Kidney (tissue), 14 donors: ENCODE results near the gene PTBP3. TPM values are rescaled to one million over a fixed set of nuclear protein-coding genes. Genes with fewer than 3 reads are reported as not detected.

Source experiments
- DNase-seq, 5 donors: peaks; one replicate each; pipeline ENCODE4 v3.0.0-alpha.2; 2013 to 2020
- FAIRE-seq: peaks from 2 replicates; lab custom pipeline; 2012; peaks lifted over from hg19 to GRCh38; lab: Jason Lieb, UNC
- H3K27ac ChIP-seq, 2 donors: one replicate each; pipeline ENCODE4 v1.7.0; 2013; ENCODE audit warnings: low read depth in 2 of 2, low read length in 2 of 2, inconsistent platforms in 1 of 2
- H3K27me3 ChIP-seq: one replicate; pipeline ENCODE4 v1.7.1; 2013; ENCODE audit warnings: low read length, inconsistent platforms; ENCODE audit not compliant: control insufficient read depth, insufficient read depth
- H3K36me3 ChIP-seq, 3 donors: one replicate each; pipeline versions ENCODE4 v1.7.0 to v1.7.1; 2013; ENCODE audit warnings: low read length in 3 of 3, control low read depth in 1 of 3, inconsistent platforms in 1 of 3; ENCODE audit not compliant: insufficient read depth in 3 of 3, control insufficient read depth in 2 of 3
- H3K4me1 ChIP-seq, 3 donors: one replicate each; pipeline versions ENCODE4 v1.7.0 to v1.7.1; 2013; ENCODE audit warnings: low read length in 3 of 3, inconsistent platforms in 1 of 3, low read depth in 1 of 3; ENCODE audit not compliant: control insufficient read depth in 2 of 3, insufficient read depth in 2 of 3
- H3K4me3 ChIP-seq, 3 donors: one replicate each; pipeline versions ENCODE4 v1.7.0 to v1.8.1; 2013; ENCODE audit warnings: low read length in 3 of 3, control low read depth in 1 of 3, inconsistent platforms in 1 of 3
- H3K9ac ChIP-seq, 3 donors: one replicate each; pipeline versions ENCODE4 v1.7.0 to v1.7.1; 2013; ENCODE audit warnings: low read length in 3 of 3, control low read depth in 1 of 3, inconsistent platforms in 1 of 3
- H3K9me3 ChIP-seq, 3 donors: one replicate each; pipeline versions ENCODE4 v1.7.0 to v1.7.1; 2013; ENCODE audit warnings: low read length in 3 of 3, control low read depth in 1 of 3, inconsistent platforms in 1 of 3; ENCODE audit not compliant: control insufficient read depth in 2 of 3, insufficient read depth in 1 of 3
- CTCF ChIP-seq: IDR thresholded peaks from 3 replicates; pipeline ENCODE4 v1.5.1; 2012; ENCODE audit warnings: mild to moderate bottlenecking, moderate library complexity, borderline replicate concordance; ENCODE audit not compliant: insufficient read depth; ENCODE audit errors: extremely low read depth
- intact Hi-C: fragments of 100-400 bp; cut with DNase I; formaldehyde crosslinking; loops from one replicate; pipeline ENCODE4 v1.11.1; 2022
- polyA plus RNA-seq: library from polyadenylated mRNA; stranded (reverse); fragments of 350-450 nt; fragmentation: Illumina TruSeq; extraction: RNeasy Lipid Tissue Mini Kit (QIAGEN cat#74804); gene quantifications from one replicate; pipeline ENCODE4 v1.2.3, GENCODE V29; 2014; ENCODE audit warnings: low read depth, low replicate concordance; ENCODE audit not compliant: insufficient read depth
- total RNA-seq: library from RNA; stranded (reverse); fragmentation: NEBNext Ultra II Directional; extraction: Animal tissue kit (Norgen Biotek cat#: 25700); gene quantifications from one replicate; pipeline ENCODE4 v1.2.1, GENCODE V29; 2021
- donor health status: control.
- donor health status: control.
- donor health status: control.
- donor health status: control.
- donor health status: control.
- donor health status: DM: yes; HTN: yes; CAD: no.
- donor health status: Normal renal cell carcinoma (clear cell type).

The PTBP3 gene
- total and polyA plus RNA-seq, 2 donors from 2014 or later, result 14.0 to 86.6 TPM

- Histone ChIP-seq H3K27ac (no peak overlapping the region), H3K9me3 (no peaks in the 10 kb centered on the region), H3K9ac (no peak overlapping the region), H3K4me3 (no peak overlapping the region), H3K36me3 (peaks cover 0 to 17% (median 12%) of the 10 kb centered on the region in 3 donors), H3K4me1 (no peaks in the 10 kb centered on the region), H3K27me3 (no peaks in the 10 kb centered on the region)
- FAIRE-seq (no peak), DNase-seq (no peak)
- intact Hi-C loops, result no loop called here
- TF ChIP-seq CTCF, result no peak
These were observed 107.3 kb downstream of the PTBP3 start for GRCh38 chr9:112226091-112226490.

DNA sequence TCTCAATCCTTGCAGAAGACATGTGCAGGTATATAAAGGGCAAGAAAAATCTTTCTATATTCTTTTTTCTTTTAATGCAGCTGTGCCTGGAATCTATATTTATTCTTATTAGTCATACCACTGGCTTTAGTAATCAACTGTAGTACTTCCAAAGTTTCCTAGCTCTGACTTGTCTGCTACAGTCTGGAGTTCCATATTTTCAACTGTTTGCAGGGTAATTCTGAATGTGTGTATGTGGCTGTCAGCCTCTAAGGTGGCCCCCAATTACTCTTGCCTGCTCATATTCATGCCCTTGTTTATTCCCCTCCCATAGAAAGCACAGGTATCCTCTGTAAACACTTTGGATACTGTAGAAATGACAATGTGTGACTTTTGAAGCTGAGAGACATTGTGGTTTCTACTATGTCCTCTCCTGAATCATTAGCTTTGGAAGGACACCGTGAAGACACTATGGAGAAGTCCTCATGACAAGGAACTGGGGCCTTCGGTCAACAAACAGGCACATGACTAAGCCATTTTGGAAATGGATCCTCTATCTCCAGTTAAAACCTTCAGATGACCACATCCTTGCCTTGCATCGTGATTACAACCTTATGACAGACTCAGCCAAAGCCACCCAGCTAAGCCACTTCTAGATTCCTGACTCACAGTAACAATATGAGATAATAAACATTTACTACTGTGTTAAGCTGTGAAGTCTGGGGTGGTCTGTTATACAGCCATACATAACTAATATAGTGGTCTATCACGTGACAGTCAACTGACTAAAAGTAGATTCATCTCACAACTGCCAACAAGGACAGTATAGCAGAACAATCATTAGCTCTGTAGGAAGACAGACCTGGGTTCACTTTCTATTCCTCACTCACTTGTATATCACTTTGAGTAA, 108.8 kb downstream of the PTBP3 start:
- H3K27me3 ChIP-seq, result no peaks in the 10 kb centered on the region
- no peak overlapping the region for H3K27ac ChIP-seq
- H3K9me3 ChIP-seq, result no peaks in the 10 kb centered on the region
- FAIRE-seq (no peak), DNase-seq (no peak)
- H3K4me3 ChIP-seq, result no peak overlapping the region
- intact Hi-C loops, result no loop called here
- no peak for TF ChIP-seq CTCF
- peaks cover 0 to 17% (median 14%) of the 10 kb centered on the region in 3 donors for H3K36me3 ChIP-seq
- H3K9ac ChIP-seq, result no peak overlapping the region
- no peaks in the 10 kb centered on the region for H3K4me1 ChIP-seq

DNA sequence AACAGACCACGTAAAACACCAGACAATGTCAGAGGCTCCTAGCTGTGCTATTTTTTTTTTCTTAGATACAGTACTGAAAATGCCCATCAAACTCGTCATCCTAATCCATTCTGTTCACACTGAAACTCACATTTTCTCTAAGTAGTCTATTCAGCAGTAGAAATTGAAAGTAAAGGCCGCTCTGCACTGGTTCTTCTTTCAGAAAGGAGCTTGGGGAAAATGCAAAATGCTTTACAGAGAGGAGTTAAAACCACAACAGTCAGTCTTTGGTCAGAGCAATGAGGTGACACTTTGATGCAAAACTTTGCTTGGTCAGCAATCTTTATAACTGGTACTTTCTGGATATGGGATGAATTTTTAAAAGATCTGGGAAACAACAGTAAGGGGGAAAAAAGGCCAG, 114.5 kb downstream of the PTBP3 start:
- no peaks in the 10 kb centered on the region for H3K27me3 ChIP-seq
- H3K36me3 ChIP-seq, result peaks cover 2 to 5% (median 4%) of the 10 kb centered on the region in 3 donors
- H3K9ac ChIP-seq, result no peak overlapping the region
- no peak overlapping the region for H3K4me3 ChIP-seq
- DNase-seq (no peak), FAIRE-seq (no peak)
- H3K4me1 ChIP-seq, result no peaks in the 10 kb centered on the region
- no peak overlapping the region for H3K27ac ChIP-seq
- TF ChIP-seq CTCF, result no peak
- H3K9me3 ChIP-seq, result no peaks in the 10 kb centered on the region
- intact Hi-C loops, result no loop called here
